ENCODE results near the gene CSNK1E. TPM values are rescaled to one million over a fixed set of nuclear protein-coding genes. Genes with fewer than 3 reads are reported as not detected.
A peak's percentile ranks its signal among the peaks of the same experiment; 100 is the strongest.

The CSNK1E gene
- total and polyA plus RNA-seq, 2 of the 8 experiments (the other 6 are each of a cell fraction or from before 2014, with no cell fraction given): 247 to 263 TPM

DNA sequence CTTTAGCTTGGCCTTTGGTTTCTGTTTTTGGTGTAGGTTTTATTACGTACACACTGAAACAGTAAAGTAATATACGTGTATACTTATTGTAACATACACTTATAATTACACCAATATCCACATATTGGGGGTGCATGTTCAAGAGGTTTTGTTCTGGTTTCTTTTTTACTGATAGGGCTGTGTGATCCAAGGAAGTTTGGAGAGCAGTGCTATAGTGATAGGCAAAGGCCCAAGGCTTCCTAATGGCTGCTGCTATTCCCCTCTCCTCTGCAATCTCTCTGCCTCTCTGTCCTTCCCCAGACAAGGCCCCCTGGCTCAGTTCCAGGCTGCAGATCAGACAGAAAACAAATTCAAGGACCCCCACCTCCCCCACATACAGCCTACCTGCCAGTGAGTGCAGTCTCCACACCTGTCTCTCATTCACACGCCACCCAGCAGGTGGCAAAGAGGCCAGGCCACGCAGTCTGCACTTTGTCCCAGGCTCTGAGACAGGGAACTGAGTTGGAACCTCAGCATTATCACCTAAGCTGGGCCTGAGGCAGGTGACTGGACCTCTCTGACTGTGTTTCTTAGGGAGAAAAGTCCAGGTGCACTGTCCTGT lies 59.5 kb downstream of the CSNK1E start:
- Histone ChIP-seq H3K4me1 (replicated peaks in 1 of 4; ENCODE audit: control insufficient read depth in 3 of 4, insufficient read depth in 4 of 4, low read length in 3 of 4) (peaks cover 0 to 19% (median 5%) of the 10 kb centered on the region in 4 experiments; a peak in 5 of 7 replicates), H3K18ac (ENCODE audit: extremely low read depth, low read length) (no peak overlapping the region), H2BK120ac (replicated peaks; ENCODE audit: low read depth, low read length) (no peak overlapping the region), H3K23ac (ENCODE audit: insufficient read length) (no peak overlapping the region), H3K56ac (replicated peaks; ENCODE audit: insufficient read length, low read depth, low read length) (no peak overlapping the region), H3K36me3 (ENCODE audit: control insufficient read depth in 2 of 4, insufficient read depth in 4 of 4, low read length in 3 of 4) (no peaks in the 10 kb centered on the region), H4K5ac (ENCODE audit: insufficient read length, low read depth, low read length) (no peak overlapping the region), H2BK20ac (ENCODE audit: low read length) (no peak overlapping the region), H2BK15ac (ENCODE audit: low read length) (no peak overlapping the region), H2AFZ (ENCODE audit: low read length) (no peak overlapping the region), H2AK5ac (ENCODE audit: low read depth, low read length) (no peak overlapping the region), H3K79me1 (ENCODE audit: low read depth, low read length) (peaks cover 12% of the 10 kb centered on the region), H2BK12ac (ENCODE audit: low read depth, low read length) (no peak overlapping the region), H3K23me2 (ENCODE audit: low read depth, low read length) (no peaks in the 10 kb centered on the region), H3K14ac (ENCODE audit: insufficient read length) (no peak overlapping the region), H4K91ac (replicated peaks; ENCODE audit: insufficient read length, low read length) (no peak overlapping the region), H2BK5ac (ENCODE audit: low read depth, low read length) (no peak overlapping the region), H4K20me1 (replicated peaks in 1 of 2; ENCODE audit: control insufficient read depth in 1 of 2, insufficient read depth in 2 of 2, low read length in 2 of 2) (peaks cover 11 to 12% of the 10 kb centered on the region in 2 experiments), H3K27ac (ENCODE audit: low read depth, low read length) (no peak overlapping the region), H3K79me2 (ENCODE audit: control insufficient read depth in 1 of 2, insufficient read depth in 2 of 2, low read length in 2 of 2) (peaks cover 3 to 71% of the 10 kb centered on the region in 2 experiments; a peak in 3 of 4 replicates), H3K4ac (replicated peaks; ENCODE audit: insufficient read length, low read depth, low read length) (no peak overlapping the region), H3K4me2 (ENCODE audit: insufficient read depth in 1 of 2, low read depth in 2 of 2, low read length in 2 of 2) (no peak overlapping the region), H3K4me3 (ENCODE audit: extremely low read depth in 1 of 4, insufficient read depth in 2 of 4, low read depth in 3 of 4, low read length in 4 of 4) (no peak overlapping the region), H3K27me3 (replicated peaks in 1 of 4; ENCODE audit: control insufficient read depth in 3 of 4, extremely low read depth in 1 of 4, insufficient read depth in 3 of 4, low read length in 3 of 4) (no peaks in the 10 kb centered on the region), H4K8ac (ENCODE audit: extremely low read depth, insufficient read depth, low read length) (peak overlapping the region; percentile 62; the same call in 1 of the 2 replicates), H3K9ac (replicated peaks in 1 of 4; ENCODE audit: extremely low read depth in 1 of 4, low read depth in 3 of 4, low read length in 3 of 4) (no peak overlapping the region), H3K9me3 (ENCODE audit: insufficient read depth in 2 of 2, low read depth in 1 of 2, low read length in 1 of 2) (no peaks in the 10 kb centered on the region)
- 74% methylated on average over 4 of the region's 4 CpGs; no CpG with 5 or more reads in 1 of the 2 experiments for WGBS, 2 experiments (ENCODE audit: extremely low coverage in 1 of 2, insufficient coverage in 1 of 2, insufficient read length in 1 of 2, insufficient replicate concordance in 2 of 2, low coverage in 1 of 2, low lambda C conversion rate in 2 of 2, missing lambda C conversion rate in 1 of 2)
- CTCF ChIA-PET (ENCODE audit: partially characterized antibody): interaction anchor here (0.6 to 1.6 kb wide), 5 partner anchors 9 to 193 kb away, joined by 3 to 6 read pairs (median 3); no protein-coding TSS in a partner anchor
- FAIRE-seq (no peak), DNase-seq (ENCODE audit: low read depth in 1 of 2, low spot score in 2 of 2) (no peak)
- POLR2A ChIA-PET (ENCODE audit: partially characterized antibody): interaction anchor here (0.6 to 1.7 kb wide), 5 partner anchors 27 to 464 kb away, joined by 3 to 7 read pairs (median 3); no protein-coding TSS in a partner anchor
- no peak for TF ChIP-seq RNF2 (IDR thresholded peaks at IDR 0.05; ENCODE audit: borderline replicate concordance, low read depth, low read length, missing control alignments, poor library complexity, severe bottlenecking)
- TF ChIP-seq CHD2 (IDR thresholded peaks at IDR 0.05; ENCODE audit: low read length): no peak
- no peak for TF ChIP-seq CHD1 (IDR thresholded peaks at IDR 0.05; ENCODE audit: low read depth, low read length)
- TF ChIP-seq ASH2L (IDR thresholded peaks at IDR 0.05; ENCODE audit: low read length): no peak
- TF ChIP-seq TEAD4 (IDR thresholded peaks at IDR 0.05; ENCODE audit: low read depth, low read length): no peak
- TF ChIP-seq BCL11A (IDR thresholded peaks at IDR 0.05; ENCODE audit: low read depth in 2 of 2, low read length in 2 of 2): no peak
- TF ChIP-seq YY1 (IDR thresholded peaks at IDR 0.05; ENCODE audit: low read depth, low read length): no peak
- TF ChIP-seq, protein P1, sequence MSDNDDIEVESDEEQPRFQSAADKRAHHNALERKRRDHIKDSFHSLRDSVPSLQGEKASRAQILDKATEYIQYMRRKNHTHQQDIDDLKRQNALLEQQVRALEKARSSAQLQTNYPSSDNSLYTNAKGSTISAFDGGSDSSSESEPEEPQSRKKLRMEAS (IDR thresholded peaks at IDR 0.05): no peak
- no peak for TF ChIP-seq POU5F1 (IDR thresholded peaks at IDR 0.05; ENCODE audit: low read depth, low read length)
- no peak for TF ChIP-seq TAF7 (optimal IDR thresholded peaks at IDR 0.05; ENCODE audit: borderline replicate concordance, low read depth, low read length)
- no peak for TF ChIP-seq RFX5 (IDR thresholded peaks at IDR 0.05; ENCODE audit: borderline replicate concordance, low read depth, low read length)
- TF ChIP-seq NANOG (IDR thresholded peaks at IDR 0.05; ENCODE audit: insufficient read depth, low read depth, low read length, poor library complexity, severe bottlenecking): no peak
- no peak for TF ChIP-seq EGR1 (IDR thresholded peaks at IDR 0.05; ENCODE audit: borderline replicate concordance, low read depth, low read length)

Data from H1 (cell line).